HCEC 1CT (cell line): ENCODE data around the gene NTRK2.

ENCODE experiments used
- DNase-seq: peaks from one replicate; pipeline ENCODE4 v3.0.0-alpha.2; 2017

Gene NTRK2

DNA sequence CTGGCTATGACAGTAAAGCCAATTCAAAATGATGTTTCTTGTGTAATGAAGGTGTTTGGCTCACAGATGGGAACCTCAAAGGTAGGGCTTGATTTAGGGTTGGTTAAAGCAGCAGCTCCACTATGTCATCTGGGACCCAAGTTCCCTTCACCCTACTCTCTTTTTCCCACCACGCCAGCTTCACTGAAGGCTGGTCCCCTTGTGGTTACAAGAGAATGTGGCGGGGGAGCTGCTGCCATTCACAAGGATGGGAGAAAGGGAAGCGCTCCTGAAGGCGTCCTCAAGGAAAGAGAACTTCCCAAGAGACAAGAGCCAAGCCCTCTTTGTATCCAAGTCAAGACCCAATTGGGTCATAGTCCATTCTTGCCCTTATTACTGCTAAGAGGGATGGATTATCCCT is 72.7 kb downstream of the NTRK2 start:
- no peak for DNase-seq

DNA sequence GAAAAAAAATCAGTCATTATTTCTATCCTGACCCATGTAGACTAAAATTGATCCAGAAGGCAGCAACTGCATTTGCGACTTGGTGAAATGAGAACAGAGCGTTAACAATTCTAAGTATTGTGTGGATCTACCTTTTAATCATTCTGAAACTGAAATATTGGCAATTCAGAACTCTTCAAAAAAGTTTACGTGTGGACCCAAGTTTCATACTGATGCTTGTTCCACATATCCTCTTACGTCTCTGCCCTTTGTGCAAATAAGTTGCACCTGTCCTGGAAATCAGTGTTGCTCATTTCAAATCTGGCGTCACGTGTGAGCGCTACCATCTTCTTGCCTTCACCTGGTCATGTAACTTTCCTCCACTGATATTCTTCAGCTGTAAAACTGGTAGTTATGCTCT is 74.7 kb downstream of the NTRK2 start:
- DNase-seq = no peak

DNA sequence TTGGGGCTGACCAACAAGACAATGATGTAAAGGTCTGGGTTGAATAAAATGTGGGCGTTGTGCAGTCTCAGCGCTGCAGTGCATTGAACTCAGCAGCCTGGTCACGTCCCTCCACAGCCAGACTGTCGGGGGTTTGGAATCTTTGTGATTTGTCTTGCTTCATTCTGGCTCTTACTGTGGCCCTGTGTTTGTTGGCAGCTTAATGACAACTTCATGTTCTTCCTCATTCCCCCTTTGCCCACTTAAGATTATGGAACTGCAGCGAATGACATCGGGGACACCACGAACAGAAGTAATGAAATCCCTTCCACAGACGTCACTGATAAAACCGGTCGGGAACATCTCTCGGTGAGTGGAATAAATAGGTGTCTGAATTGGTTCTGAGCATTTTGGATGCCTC is 75.2 kb downstream of the NTRK2 start:
- no peak for DNase-seq

DNA sequence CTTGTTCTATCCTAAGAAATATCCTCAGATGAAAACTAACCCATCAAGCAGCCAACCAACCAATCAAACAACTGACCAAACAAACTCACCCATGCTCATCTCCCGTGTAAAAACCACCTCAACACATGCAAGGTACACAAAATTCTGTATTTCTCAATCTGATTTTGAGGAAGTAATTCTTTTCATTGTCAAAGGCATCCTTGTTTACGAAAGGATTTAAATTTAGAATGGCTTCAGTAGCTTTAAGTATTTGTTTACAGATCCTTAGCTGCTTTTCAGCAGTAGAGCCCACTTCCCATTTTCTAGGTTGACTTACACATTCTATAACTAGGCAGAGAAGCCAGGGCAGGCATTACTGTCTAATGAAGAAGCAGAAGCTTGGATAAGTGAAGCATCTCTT is 78.6 kb downstream of the NTRK2 start:
- DNase-seq = no peak

DNA sequence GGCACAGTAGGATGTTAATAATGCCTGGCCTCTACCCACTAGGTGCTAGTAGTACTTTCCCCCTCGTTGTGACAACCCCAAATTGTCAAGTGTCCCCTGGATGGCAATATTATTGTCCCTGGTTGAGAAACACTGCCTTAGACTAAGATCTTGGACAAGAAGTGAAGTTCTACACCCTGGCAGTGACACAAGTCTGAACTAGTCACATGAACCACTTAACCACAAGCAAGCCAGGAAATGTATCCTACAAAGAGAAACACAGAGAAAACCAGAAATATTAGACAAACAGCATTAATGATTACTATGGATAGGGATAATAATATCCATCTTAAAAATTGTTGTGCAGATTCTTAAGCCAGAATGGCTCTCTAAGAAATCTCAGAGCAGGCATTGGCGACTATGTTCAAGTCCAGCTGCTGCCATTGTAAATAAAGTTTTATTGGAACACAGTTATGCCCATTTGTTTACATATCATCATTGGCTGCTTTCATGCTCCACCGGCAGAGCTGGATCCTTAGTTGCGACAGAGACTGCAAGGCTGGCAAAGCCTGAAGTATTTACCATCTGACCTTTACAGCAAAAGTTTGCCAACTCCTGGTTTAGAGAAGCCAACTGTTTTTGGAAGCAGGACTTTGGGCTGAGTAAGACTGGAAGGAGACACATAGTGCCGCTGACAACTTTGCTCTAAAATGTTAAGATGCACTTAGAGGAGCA is 80.8 kb downstream of the NTRK2 start:
- no peak for DNase-seq

DNA sequence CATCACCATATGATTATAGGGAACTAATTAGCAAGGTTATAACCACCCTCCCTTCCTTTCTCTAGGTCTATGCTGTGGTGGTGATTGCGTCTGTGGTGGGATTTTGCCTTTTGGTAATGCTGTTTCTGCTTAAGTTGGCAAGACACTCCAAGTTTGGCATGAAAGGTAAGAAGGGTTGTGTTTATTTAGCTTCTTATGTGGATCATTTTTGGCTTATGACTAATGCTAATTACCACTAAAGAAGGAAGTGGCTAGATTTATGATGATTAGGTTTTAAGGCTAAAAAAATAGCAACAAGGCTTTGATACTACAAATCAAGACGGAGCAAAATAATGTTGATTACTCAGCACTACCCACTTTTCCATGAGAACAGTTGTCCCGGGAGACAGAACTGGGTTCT is 82.4 kb downstream of the NTRK2 start:
- no peak for DNase-seq

DNA sequence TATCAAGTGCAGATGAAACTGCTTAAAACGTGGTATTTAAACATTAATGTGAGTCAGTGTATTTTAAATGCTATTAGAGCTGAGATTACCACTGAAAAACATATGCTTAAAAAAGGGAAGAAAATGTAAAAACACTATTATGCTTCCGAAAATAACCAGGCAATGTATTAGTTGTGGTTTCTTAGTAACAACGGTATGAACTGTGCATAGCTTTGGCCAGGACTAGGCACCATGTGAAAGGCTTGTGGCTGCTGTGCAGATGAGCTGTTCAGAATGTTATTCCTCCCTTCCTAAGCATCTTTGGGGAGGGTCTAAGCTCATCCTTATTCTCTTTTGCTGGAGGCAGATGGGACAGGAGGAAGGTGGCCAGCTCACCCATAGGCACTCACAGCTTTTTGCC is 84.9 kb downstream of the NTRK2 start:
- DNase-seq = no peak

DNA sequence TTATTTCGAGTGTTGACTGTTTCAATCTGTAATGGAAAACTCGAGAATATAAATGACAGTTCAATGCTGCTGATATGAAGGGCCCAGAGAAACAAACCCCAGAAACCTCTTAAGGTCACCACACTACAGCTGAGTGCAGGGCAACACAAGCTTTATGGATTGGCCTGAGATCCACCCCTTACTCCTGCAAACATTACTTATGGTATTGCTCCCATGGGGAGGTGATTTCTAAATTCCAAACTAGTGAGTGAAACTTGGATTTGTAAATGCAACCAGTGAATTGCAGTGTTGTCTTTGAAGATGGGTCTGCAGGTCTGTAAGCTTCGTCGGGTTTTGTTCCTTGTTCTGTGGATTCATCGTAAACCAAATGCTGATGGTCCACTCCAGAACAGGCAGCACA is 85.4 kb downstream of the NTRK2 start:
- no peak for DNase-seq

DNA sequence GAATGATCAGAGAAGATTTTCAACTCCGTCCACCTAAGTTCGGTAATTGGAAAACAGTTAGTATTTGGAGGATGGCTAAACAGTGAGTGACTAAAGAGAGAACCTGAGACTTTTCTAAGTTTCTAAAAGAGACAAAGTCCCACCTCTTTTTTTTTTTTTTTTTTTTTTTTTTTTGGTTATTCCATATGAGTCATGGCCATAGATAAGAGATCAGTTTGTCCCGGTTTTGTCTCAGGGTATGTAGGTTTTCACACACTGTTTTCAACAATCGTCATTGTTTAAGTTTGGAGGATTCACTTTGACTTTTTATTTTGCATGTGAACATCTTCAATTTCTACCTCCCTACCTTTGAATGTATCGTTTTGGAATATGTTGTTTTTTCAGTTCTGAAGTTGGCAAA is 85.9 kb downstream of the NTRK2 start:
- DNase-seq = no peak

DNA sequence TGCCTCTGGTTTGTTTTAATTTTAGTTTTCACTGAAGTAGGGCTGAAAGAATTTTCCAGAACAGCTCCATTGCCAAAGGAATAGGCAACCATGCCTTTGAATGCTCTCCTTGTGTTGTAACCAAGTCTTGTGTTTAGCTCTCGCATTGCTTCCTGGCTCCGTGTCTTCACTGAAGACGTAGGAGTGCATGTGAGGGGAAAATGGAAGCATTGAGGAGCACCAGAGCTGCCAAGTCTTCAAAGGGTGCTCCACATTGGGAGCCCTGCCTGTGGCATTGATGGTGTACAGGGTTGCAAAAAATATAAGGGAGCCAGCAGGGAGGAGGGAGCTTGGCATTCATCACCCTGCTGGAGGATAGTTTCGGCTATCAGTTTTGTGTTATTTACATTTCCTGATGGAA is 86.6 kb downstream of the NTRK2 start:
- DNase-seq = no peak

DNA sequence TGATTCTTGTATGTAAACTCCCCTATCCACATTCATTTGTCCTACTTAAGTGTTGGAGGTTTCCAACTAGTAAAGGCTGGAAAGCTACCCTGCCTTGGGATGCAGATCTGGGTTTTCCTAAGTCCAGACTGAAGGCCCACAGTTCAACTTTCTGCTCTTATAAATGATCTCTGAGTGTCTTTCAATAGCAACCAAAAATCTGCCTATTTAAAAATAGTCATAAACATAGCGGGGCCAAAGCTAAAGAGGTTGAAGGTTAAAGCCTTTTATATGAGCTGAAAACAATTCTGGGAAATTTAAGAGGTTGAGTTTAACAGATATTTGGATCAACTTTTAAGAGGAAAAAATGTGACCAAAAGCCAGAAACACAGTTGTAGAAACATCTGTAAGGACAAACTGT is 87.2 kb downstream of the NTRK2 start:
- no peak for DNase-seq

DNA sequence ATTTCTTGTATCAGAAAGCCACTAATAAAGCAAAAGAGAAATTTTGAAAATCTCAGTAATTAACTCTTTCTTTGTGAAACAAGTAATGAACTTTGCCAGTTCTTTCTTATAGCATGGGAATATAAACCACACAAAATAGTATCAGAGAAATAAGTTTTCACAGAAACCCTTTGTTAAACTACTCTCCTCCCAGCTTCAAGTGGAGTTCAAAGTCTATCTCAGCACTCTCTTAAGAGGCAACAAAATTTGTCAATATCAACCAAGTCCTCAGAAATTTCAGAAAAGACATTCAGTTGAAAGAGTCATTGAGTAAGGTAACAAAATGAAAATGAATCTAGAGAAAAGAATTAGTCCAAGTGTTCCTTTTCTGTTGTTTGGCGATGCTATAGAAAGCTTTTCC is 89.3 kb downstream of the NTRK2 start:
- DNase-seq = no peak

DNA sequence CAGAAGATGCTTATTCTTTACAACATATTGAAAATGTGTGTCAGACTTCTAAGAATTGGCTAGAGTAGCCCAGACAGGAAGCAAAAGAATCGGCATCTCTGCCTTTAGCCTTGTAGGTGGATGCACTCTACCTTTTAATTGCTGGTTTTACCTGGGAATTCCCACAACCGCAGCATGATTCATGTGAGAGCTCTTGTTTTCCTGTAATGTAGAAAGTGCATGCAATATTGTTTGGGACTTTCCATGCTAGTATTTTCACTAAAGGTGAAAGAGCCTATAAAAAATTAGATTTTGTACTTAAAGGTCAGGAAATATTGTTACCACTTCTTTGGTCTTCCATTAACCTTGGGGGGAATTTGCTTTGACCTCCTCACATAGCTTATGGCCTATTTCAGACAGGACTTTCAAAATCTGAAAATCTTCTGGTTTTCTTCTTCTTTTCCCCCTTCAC is 89.8 kb downstream of the NTRK2 start:
- no peak for DNase-seq

DNA sequence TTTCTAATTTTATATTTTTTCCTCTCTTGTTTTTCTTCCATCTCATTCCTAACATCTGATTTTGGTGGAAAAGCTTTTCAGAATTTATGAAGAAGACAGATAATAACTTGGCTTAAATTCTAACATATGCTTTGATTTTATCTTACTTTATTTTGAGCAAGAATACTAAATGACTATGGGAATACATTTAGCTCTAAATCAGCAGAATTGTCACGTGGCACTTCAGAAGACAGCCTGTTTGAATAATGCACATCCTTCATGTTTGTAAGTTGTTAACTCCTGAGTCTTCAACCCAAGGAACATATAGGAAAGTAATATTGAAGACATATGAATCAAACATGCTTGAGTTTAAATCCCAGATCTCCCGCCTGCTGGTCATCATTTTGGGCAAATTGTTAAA is 90.3 kb downstream of the NTRK2 start:
- no peak for DNase-seq

DNA sequence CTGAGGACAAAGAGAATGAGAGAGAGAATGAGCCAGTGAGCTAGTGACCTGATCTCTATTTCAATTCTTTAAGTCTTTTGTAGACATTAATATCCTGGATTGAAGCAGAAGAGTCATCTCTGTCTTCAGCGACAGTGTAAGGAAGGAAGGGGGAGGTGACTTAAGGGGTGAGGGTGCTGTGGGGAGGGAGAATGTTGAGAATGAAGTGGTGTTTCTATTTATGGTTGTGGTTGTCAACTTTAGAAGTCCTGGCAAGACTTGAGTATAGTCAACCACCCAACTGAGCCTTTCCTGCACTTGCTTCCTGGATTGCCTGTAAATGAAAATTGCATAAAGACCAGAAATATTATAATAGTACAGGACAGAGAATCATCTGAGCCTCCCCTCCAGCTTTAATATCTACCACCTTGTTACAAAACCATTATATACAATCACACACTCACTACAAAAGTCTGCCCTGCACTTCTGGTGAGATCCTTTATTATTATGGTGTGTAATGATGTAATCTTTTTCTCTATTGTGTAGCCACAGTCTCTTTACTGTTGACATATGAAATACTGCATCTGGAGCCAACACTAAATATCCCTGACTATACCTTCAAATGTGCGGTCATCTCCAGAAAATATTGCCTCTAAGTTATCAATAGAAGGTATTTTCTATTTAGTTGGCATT is 91.7 kb downstream of the NTRK2 start:
- no peak for DNase-seq

DNA sequence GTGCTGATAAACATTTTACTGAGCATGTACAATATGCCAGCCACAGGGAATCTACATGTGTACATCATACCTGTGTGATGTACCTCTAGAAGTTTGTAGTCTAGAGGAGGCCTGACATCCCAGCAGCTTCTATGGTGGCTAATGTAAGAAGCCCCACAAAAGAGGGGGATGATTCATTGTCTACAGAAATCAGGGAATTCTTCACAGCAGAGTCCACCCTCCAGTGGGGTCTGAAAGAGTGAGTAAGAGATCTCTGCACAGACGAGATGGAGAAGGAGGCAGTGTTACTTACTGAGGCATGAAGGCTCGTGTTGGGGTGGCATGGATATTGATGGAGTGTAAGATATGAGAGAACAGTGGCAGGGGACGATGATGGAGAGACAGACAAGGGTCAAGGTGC is 103.0 kb downstream of the NTRK2 start:
- no peak for DNase-seq

DNA sequence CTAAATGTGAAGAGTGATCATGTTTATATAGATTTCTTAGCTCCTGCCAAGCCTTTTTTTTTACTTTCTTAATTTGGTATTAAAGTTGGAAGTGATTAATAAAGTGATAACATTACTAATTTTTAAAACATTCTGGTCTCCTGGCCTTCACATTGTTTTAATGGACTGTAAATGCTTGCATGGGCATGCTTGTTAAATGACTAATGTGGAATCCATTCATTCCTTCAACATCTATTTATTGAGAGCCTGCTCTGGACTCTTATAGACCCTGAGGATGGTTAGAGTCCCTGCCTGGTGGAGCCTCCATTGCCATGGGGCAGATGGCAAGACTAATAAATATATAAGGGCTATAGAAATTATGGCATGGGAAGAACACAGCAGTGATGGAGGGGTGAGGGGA is 103.5 kb downstream of the NTRK2 start:
- DNase-seq = no peak

DNA sequence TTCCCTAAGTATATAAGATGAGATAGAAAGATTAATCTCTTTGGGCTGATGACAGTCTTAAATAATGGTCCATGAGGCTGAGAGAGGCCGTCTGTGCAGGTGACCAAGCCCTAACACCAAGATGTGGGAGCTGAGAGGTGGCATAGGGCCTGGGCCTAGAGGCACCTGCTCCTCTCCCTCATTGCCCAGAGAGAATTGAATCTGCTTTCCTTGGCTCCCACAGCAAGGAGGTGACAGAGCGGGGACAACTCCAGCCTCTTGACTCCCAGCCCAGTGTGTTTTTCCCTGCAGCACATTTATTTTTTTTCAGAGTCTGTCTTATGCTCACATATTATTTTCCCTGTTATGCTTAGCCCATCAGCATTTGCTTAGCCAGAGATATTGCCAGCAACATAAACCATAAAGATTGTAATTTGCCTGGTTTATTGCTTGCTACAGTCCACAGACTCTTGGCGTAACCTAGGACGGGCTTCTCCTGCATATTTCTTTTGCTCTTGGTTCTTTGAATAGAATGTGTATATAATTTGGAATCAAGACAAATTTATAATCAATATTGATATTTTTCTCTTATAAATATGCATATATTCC is 105.6 kb downstream of the NTRK2 start:
- no peak for DNase-seq

DNA sequence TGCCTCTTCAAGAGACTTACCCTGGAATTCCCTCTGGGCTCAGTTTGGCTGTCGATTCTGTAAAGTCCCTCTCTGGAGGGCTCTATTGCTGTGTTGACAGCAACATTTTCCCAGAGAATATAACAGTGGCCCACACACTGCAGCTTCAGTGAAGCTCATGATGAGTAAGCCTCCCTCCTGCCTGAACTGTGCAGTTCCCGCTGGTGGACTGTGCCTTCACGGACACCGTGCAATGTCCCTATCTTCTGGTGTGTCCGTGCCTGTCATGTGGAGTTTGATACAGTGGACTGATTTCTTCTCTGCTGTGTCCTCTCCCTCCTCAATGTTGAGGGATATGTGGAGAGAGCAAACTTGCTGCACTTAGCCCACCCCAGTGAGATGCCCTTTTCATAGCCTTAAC is 109.0 kb downstream of the NTRK2 start:
- no peak for DNase-seq

DNA sequence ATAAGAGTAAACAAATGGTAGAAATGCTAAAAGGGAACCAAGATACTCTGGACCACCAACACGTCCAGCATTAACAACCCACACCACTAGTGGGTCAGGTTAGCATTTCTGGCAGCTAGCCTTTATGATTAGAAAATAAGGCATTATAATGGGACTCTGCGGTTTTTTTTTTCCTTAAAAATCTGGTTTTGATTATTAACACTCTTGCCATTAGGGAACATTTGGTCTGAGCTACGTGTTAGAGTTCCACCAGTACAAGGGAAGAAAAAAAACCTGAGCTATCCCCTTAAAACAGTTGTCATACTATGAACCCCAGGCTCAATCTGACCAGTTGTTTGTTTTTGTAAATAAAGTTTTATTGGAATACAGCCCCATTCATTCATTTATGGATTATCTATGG is 110.4 kb downstream of the NTRK2 start:
- DNase-seq = no peak

DNA sequence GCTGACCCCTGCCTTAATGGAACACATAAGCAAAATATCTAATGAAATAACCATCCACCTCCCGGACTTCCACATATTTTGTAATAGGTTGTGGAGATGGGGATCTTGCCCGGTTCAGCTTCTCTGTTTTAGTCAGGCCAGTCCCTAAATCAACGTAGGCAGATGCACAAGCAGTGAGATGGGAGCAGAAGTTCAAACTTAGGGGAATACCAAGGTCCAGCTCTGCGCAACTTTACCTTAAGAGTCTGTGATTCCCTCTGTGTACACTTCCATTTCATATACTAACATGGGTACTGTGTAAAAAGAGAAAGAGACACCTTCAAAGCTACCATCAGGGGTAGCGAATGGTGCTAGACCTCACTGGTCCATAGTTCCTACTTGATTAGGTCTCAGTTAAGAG is 110.9 kb downstream of the NTRK2 start:
- no peak for DNase-seq

DNA sequence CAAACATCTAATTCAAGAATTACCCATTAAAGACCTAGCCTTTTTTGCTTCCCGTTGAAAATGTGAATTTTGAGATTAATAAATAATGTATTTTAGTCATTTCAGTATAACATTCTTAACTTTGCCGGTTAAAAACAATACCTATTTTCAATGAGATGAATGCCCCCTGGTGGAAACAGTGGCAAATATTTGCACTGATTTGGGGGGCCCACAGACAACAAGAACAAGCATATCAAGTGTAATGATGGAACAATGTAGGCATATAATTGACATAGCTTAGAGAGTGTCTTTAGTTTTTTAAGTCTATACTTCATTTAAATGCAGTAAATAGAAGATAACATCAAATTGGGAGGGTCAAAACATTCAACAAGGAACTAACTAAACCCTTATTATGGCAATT is 111.9 kb downstream of the NTRK2 start:
- no peak for DNase-seq

DNA sequence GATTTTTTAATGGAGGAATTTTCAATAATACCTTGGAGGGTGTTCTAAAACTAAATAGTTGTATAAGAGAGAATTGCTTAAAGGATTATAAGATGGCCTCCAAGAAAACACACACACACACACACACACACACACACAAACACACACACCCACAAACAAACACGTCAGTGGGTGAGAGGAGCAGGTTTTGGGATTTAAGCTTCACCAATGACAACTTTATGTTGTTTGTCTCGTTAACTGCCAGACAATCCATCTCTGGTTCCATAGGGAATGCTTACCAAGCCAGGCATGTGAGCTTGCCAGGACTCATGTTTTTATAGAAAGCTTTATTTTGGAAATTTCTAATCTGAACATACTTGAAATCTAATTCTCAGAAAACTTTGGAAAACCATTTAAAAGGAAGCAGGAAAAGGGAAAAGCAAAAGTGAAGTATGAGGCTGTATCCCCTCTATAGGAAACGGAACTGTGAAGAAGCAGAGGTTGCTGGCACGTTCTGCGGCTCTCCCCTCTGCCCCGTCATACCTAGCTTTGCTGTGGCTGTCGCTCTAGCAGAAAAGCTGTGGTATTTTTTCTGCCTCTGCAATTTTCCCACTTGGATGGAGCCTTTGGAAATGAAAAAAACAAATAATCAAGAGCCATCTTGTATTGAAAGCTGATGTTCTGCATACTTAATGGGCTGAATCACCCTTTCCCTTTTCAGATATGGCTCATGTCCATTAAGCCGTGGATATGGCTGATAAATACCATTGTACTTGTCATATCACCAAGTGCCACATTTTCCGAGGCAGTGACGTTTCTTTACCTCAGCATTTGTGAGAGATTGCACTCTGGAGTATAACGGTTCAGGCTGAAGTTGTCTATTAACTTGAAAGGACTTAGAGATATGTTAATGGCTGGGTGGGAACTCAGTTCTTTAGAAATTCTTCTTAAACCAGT is 112.7 kb downstream of the NTRK2 start:
- no peak for DNase-seq
